NCI-H345 (cell line): ENCODE results near the gene ZNF385B.
"Not testable (repeated sequence)": the region's sequence is repeated elsewhere in the genome, so short reads cannot be mapped to it uniquely, and the experiment has no call there.

ENCODE experiments used
- DNase-seq: peaks from one replicate; lab custom pipeline; 2025; lab: John Stamatoyannopoulos, UW

The ZNF385B gene

GRCh38 chr2:179677746-179678505 lies 183.5 kb downstream of the ZNF385B start:
- DNase-seq: no peak

GRCh38 chr2:179677077-179677688 lies 184.2 kb downstream of the ZNF385B start:
- DNase-seq: no peak

- DNase-seq: no peak
These were observed 186.0 kb downstream of the ZNF385B start for GRCh38 chr2:179675435-179675834.

DNA sequence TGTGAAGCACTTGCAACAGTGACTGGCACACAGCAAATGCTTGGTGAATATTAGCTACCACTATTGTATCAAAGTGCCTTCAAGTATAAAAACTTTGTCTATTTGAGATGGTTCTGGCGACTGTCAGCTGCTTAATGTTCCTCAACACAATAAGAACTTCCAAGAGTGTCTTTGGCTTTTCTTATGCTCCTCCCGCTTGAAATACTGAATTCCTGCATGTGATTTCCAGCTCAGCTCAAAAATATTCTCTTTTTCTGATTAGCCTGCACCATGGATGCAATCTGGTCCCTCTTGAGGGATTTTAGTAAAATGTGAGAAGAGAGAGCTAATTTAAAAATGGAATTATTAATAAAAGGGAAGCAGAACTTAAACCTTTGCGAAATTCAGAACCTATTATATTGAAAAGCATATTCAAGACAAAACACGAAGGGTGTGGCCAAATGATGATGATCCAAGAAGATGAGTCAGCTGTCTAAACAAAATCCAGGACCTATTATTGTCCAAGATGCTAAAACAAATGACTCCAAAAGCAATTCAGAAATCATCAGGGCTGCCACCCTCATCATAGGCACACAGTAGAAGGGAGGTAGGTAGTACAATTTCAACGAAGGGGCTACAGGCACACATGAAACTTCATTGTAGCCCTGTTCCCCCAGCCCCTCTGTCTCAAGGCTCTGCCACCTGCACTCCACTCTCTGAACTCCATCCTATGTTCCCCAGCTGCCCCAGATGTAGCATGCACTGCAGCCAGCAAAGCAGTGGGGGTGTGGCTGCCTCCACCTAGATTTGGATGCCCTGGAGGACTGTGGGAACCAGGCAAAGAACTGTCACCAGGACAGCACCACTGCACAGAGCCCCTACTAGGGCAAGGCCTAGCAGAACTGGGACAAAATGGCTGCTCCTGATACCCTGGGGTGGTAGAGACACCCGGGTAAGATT lies 190.1 kb downstream of the ZNF385B start:
- no peak for DNase-seq

GRCh38 chr2:179669196-179669595 lies 192.2 kb downstream of the ZNF385B start:
- no peak for DNase-seq

- DNase-seq: no peak
These were observed 196.2 kb downstream of the ZNF385B start for GRCh38 chr2:179664972-179665812.

DNA sequence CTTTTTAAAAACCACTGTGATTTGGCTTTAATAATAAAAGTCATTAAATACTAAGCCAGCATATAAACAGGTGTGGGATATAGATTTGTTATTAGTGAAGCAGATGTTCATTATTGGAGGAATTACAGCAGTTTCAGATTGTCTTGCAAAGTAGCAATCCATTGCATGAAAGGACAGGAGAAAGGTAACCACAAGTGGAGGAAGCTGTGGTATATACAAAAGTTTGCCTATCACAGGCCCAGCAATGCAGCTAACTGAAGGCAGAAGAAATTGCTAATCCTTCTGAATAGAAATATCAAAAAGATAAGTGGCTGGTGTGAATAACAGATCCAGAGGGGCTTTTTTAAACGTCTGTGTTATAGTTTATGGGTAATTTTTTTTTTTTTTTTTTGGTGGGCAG lies 199.4 kb downstream of the ZNF385B start:
- no peak for DNase-seq

DNA sequence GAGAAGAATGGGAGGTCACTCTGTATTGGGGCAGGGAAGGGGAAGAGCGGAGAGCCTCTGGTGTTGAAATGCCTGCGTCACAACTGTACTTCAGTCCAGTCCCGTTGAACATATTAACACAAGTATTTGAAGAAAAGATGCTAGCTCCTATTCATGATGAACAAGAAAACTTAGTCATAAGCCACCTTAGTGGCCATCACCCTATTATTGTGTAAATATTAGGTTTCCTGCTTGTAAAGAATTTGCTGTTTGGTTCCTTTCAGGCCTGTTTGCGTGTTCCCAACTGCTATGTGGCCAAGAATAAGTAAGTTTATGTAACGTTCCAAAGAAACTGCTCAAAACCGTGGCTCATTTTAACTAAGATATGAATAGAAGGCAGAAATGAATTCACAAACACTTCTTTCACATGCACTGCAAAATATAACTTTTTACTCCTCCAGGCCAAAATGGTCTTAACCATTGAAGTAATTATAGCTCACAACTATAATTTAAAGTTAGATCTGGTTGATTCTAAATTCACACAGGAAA lies 204.3 kb downstream of the ZNF385B start:
- no peak for DNase-seq

- DNase-seq: no peak
These were observed 205.8 kb downstream of the ZNF385B start for GRCh38 chr2:179655627-179656026.

DNA sequence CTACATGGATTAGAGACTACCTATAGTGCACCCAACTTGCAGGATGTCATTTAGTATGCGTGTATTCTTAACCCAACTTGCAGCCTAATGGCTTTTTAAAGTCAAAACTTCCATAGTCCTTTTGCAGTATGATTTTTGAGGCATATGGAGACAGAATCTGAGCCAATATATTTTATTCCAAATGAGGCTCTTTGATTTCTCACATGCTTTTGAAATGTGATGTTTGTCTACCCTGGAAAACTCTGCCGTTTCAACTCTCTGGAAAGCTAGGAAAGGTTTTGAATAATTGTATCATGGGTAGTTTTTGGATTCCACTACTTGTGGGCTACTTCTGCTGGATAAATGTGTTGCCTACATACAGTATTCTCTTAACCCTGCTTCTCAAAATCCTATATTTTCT lies 206.6 kb downstream of the ZNF385B start:
- no peak for DNase-seq

DNA sequence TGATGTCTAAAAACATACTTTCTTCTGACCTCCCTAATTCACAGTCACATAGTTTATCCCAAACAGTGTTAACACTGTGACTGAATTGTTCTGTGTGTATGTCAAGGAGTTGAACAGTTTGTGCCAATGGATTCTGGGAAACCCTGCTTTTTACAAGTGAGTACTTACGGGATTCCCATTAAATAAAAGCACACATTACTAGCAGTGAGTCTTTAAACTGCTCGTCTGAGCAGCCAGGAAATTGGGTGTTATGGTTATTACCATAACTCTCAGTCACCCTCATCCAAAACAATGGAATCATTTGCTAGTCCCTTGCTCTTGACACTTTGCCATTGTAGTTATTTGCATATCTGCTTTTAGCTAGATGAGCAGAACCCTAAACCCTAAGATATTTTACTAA lies 209.1 kb downstream of the ZNF385B start:
- DNase-seq: no peak

- DNase-seq: no peak
These were observed 211.0 kb downstream of the ZNF385B start for GRCh38 chr2:179650420-179650819.

DNA sequence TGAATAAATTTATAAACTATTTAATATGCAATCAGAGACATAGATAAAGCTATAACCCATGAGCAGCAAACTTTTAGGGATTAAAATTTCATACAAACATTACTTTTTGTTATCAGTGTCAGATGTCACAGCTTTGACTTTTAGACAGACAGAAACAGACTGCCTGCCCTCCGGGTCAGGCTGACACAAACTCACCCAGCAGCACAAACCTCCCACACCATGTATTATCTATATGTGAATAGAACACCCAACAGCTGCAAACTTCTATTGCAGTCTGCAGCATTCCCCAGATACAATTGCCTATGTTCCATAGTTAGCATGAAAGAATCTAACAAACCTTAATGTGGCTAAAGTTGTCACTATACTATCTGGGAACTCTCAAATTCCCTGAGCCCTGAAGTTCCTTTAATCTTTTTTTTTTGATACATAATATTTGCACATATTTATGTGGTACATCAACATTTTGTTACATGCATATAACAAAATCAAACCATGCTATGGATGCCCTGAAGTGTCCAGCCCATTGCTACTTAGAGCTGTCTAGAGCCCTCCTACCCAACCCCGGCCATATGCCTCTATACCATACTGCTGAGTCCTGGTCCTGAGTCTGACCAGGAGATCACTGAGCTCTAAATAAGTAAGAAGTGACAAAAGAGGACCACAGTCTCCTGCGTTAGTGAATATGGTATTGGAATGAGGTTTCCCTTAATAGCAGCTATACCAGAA lies 214.4 kb downstream of the ZNF385B start:
- no peak for DNase-seq

DNA sequence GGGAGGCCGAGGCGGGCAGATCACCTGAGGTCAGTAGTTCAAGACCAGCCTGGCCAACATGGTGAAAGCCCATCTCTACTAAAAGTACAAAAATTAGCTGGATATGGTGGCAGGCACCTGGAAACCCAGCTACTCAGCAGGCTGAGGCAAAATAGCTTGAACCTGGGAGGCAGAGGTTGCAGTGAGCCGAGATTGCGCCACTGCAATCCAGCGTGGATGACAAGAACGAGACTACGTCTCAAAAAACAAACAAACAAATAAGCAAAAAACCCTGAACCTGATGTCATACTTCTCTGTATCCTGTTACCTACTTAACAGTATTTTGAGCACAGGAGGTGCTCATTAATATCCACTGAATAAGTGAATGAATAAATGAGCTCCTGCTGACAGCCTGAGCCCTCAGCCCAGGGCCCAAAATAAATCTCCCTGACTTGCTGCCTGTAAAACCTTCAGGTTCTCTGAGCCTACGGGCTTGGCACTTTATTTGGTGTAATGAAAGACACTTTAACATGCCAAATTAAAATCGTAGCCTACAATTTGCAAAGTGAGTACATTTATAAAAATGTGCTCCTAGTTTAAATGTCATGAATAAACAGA lies 215.1 kb downstream of the ZNF385B start:
- no peak for DNase-seq

GRCh38 chr2:179645047-179645446 lies 216.4 kb downstream of the ZNF385B start:
- no peak for DNase-seq

DNA sequence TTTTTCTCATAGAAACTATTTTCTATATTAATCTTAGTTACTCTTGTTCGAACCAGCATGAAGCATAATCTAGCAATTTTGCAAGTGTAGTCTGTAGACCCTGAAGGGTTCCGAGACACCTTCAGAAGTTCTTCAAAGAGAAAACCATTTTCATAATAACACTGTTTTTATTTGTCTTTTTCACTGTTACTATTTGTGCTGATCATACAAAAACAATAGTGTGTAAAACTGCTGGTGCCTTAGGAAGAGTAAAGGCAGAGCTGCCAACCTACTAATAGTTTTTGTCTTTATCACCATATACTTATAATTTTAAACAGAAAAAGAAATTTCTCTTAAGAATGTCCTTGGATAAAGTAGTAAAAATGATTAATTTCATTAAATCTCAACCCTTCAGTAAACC lies 218.9 kb downstream of the ZNF385B start:
- DNase-seq: no peak

DNA sequence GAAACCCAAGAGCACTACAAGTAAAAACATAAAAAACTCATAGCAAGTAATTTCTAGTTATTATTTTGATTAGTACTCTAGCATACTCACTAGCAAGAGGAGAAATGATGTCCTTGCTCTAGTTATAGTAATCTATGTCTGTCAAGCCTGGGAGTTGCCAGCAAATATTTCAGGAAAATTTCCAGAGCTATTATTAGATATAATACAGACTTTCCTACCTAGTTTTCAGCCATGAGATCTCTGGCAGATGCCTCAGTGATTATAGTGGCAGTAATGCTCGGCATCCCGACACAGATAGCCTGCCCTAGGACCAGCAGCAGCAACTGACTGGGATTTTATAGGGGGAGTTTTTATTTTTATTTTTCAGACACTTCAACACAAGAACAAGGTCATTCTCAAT lies 224.4 kb downstream of the ZNF385B start:
- DNase-seq: no peak

DNA sequence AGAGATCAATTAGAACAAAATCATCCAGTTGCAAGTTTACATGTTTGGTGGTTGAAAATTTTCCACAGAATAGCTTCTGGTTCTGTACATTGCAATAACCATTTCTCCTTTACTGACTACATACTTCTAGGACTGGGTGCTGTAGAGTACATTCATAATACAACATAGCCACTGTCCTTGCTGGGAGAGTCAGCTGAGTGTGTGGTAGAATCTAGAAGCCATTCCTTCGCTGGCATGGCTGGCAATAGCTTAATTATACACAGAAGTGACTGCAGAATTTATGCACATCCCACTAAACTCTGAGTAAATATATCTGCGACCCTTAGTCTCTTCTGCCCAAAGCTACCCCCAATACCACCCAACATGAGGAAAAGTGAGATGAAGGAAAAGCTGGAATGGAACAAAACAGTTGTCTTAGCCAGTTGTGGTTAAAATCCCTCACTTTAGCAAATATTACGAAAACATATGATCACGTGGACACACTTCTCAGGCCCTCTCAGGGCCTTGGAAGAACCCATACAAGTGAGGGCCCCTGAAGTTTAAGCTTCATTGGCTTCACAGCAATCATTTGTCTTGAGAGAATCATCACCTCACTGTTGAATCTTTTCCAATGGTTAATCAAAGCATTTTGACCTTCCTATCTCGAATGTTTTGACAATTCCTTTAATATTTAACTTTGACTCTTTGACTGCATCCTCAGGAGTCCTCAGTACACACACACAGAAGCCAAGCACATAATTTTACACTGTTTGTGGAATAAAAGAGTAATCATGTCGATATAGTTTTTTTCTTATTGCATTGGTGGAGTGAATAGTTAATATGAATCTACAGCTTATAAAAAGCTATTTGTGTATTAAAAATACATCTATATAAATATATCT lies 225.1 kb downstream of the ZNF385B start:
- DNase-seq: no peak

- DNase-seq: not testable (repeated sequence)
These were observed 229.5 kb downstream of the ZNF385B start for GRCh38 chr2:179631769-179632385.
